HG03521 (cell line): Measurements from ENCODE around the gene NME4.
"Not testable (repeated sequence)": the region's sequence is repeated elsewhere in the genome, so short reads cannot be mapped to it uniquely, and the experiment has no call there.

ENCODE experiments used
- ATAC-seq: cut with Tn5 transposase; IDR thresholded peaks from one replicate; pipeline ENCODE4 v1.9.1; 2021; ENCODE audit warnings: mild to moderate bottlenecking, moderate library complexity; ENCODE audit not compliant: unreplicated experiment

NME4 gene

DNA sequence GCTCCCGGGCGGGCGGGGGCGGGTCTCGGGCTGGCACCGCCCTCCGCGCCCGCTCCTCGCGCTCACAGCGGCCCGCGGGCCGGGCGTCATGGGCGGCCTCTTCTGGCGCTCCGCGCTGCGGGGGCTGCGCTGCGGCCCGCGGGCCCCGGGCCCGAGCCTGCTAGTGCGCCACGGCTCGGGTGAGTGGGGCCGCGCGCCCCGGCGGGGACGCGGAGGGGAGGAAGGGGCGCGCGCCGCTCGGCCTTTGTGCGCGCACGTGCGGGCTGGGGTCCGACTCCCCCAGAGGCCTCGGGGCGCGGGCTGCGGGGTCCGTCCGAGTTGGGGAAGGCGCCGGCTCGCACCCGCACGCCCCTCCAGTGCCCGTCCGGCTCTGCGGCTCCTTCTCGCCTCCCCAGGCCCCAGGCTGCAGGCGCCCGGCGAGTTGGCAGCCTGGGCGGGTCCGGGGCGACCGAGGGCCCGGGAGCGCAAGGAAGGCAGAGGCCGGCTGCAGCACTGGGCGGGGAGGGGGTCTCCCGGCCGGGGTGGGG is at the start of gene NME4:
NME4 (plus strand) TSS at position 65 of the 527 bp plus-strand sequence; CDS start at position 89, 24 bp downstream.
- ATAC-seq: no peak

- ATAC-seq: no peak
These were observed 49.8 kb upstream of the NME4 start for GRCh38 chr16:347203-347602.

GRCh38 chr16:348495-348894 is 48.5 kb upstream of the NME4 start:
- not testable (repeated sequence) for ATAC-seq

DNA sequence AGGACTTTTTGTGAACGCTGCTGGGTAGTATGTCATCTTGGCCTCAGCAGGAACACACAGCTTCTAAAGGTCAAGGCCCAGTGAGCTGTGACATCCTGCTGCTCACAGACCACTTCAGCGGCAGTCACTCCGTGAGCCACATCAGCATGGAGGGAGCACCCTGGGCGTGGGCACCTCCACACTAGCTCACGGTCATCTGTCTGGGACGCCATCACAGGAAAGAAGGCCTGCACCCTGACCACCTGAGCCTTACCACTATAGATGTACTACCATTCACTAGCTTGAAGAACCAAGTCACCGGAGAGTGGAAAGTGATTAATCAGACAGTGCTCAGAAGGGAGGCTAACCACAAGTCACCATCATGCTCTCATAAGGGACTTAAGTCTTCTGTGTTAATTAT is 47.8 kb upstream of the NME4 start:
- no peak for ATAC-seq

- ATAC-seq: no peak
These were observed 46.8 kb upstream of the NME4 start for GRCh38 chr16:350203-350602.

GRCh38 chr16:351804-352520 is 45.0 kb upstream of the NME4 start:
- peak; percentile 27 for ATAC-seq

DNA sequence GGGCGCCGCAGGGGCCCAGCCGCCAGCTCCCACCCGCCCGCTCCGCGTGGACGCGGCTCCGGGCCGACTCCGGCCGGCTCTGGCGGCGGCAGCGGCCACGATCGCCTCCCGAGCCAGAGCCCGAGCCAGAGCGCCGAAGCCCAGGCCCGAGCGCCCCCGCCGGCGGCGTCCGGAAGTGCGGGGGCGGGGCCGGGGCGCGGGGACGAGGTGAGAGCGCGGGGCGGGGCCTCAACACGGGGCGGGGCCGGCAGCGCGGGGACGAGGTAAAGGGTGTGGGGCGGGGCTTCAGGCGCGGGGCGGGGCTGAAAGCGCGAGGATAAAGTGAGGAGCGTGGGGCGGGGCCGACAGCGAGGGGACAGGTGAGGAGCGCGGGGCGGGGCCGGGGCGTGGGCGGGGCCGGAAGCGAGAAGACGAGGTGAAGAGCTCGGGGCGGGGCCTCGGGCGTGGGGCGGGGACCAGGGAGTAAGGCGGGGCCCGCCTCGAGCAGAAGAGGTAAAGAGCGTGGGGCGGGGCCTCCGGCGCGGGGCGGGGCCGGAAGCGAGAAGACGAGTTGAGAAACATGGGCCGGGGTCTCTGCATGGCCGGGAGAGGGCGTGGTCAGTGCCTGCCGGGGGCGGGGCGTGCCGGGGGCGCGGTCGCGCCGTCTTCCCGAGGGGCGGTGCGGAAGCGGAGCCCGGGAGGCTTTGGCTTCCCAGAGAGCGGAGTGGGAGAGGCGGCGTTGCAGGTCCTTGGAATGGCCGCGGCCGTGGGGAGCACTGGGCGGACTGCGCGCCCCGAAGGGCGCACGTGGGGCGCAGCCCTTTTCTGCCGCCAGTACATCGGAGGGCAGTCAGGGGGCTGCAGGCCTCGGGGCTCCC is 44.2 kb upstream of the NME4 start, which contains the start of gene AXIN1:
AXIN1 (minus strand) TSS at position 177 of the 857 bp plus-strand sequence. CDS start 5,698 bp downstream, outside the sequence.
- peak; percentile 64 for ATAC-seq

DNA sequence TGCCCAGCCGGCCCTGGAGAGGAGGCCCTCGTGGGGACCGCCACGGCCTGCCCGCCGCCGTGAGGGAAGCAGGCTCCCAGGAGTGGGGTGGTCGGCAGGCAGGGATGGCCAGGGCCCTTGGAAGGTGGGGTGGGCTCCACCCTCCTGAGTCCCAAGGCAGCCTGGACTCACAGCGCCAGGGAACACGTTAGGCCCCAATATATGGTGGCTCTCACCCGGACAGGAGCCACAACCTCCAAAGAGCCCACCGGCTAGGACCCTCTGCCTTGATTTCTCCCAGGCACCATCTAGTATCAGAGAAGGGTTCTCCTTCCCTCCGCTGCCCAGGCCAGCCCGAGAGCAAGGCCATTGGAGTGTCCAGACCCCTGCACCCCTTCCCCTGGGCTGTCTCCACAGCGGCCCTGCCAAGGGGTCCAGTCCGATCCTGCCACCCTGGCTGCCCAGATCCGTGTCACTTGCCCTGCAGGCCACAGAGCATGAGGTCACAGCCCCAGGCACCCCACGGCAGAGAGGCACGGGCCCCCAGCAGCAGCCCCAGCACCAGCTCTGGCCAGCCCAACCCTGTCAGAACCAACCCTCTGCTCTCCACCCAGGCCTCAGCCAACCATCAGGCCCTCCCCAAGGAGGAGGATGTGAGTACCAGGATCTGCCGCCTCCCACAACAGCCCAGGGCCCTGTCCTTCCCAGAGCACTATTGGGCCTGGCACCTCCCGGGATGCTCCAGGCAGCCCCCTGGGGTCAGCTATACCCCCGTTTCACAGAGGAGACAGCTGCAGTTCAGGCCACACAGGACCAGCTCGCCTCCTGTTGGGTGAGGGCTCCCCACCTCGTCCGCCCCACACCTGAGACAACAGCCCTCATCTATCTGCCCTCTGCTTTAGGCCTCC is 43.4 kb upstream of the NME4 start:
- ATAC-seq: no peak

DNA sequence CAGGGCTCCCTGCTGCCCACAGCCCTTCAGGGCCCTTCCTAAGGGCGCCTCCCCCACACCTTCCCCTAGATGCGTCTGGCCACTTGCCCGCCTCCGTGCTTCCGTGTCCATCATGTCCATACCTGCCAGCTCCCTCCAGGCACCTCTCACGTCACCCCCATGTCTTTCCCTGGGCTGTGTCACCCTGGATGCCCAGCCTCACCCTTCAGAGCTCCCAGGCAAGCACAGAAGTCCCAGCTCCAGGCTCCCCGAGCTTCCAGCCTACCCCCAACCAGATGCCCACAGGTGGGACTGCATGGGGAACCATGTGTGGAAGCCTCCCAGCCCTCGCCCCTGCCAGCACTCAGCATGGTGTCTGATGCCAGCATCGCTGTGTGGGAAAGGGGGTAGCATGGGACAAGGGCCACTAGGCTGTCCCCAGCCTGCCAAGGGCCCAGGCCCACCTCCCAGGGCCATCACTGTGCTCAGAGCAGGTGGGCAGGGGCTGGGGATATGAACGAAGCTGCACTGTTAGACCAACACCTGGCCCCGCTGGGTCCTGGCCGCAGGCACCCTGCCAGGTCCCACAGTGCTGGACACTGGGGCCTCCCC is 42.6 kb upstream of the NME4 start:
- no peak for ATAC-seq

- ATAC-seq: no peak
These were observed 42.0 kb upstream of the NME4 start for GRCh38 chr16:354971-355461.

DNA sequence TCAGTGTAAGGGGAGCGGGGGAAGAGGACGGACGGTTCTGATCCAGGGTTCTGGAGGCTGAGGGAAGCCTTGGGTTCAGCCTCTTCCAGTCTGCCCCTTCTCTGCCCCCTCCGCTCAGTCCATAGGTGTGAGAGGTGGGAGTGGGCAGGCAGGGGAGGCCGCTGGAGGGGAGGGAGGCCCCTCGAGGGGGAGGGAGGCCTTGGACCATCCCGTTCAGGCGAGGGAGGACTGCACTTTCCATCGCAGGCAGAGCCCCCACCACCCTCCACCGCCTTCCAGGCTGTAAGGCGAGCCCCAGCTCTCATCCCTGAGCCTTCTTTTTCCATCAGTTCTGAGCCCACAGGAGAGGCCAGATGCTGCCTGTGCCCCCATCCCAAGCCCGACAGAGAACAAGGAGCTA is 40.3 kb upstream of the NME4 start:
- ATAC-seq: no peak

DNA sequence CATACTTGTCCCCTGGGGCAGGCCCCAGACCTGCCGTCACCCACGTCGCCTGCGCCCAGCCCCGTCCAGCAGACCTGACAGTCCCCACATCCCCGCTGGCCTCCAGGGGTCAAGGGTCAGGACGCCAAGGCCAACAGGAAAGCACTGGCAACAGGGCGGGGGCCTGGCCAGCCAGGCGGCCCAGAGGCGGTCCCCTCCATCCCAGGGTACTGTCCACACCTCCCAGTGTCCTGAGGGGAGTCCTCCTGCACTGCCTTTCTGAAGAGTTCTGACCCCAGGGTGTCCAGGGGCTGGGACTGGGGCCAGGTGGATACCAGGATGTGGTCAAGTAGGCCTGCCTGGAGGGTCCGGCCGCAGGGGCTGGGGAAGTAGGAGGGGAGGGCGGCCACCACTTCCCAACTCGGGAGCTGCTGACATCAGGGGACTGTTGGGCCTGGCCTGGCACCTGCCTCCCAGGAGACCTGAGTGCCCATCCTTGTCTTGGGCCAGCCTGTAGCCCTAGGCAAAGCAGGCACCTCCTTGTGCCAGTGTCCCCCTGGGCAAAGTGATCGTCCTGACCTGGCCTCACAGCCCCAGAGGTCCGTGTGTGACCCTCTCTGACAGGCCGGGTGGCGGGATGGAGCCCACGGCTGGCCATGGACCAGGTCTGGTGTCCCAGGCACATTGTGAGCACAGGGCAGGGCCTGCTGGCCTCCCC is 37.8 kb upstream of the NME4 start:
- no peak for ATAC-seq

- ATAC-seq: no peak
These were observed 36.9 kb upstream of the NME4 start for GRCh38 chr16:359871-360697.

DNA sequence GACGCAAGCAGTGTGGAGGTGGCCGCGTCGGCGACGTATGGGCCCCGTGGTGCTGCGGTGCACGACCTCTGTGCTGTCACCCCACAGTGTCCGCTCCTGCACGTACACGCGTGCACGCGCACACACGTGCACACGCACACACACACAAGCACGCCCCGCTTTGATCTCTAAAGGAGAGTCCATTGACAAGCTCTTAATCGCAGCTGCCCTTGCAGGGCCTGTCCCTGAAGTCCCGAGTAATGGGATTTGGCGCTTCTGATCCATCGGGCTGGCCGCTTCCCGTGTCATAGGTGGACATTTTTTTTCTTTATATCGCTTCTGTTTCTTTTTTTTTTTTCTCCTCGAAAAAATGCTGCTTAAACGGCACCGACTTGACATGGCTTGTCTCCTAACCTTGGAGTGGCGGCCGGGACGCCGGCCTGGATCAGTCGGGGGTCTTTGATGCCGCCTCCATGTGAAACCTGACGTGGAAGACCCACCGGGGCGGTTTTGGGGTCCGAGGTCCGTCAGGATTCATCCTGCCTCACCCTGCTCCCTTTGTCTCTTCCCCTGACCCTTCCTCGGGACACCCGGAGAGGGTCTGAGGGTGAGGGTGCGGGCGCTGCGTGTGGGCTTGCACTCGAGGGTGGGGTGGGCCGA is 36.2 kb upstream of the NME4 start:
- no peak for ATAC-seq

DNA sequence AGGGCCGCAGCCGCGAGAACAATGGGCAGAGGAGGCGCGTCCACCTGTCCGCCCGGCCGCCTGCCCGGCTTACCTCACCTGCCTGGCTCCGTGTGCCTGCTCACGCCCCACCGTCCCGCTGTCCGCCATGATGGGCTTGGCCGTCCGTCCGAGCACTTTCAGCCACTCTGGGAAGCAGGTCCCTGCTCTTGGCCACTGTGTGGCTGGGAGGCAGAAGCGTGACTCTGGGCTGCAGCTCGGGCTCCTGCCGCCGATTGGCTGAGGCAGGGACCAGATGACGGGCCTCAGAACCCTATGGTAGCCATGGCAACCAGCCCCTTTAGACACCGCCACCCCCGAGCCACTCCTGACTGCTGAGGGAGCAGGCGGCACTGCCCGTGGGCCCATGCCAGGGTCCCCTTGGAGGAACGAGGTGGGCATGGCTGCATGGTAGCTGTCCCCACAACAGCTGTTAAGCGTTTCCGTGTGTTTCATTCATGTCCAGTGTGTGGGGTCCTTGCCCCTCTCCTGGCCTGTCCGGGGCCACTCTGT is 35.6 kb upstream of the NME4 start:
- ATAC-seq: no peak

DNA sequence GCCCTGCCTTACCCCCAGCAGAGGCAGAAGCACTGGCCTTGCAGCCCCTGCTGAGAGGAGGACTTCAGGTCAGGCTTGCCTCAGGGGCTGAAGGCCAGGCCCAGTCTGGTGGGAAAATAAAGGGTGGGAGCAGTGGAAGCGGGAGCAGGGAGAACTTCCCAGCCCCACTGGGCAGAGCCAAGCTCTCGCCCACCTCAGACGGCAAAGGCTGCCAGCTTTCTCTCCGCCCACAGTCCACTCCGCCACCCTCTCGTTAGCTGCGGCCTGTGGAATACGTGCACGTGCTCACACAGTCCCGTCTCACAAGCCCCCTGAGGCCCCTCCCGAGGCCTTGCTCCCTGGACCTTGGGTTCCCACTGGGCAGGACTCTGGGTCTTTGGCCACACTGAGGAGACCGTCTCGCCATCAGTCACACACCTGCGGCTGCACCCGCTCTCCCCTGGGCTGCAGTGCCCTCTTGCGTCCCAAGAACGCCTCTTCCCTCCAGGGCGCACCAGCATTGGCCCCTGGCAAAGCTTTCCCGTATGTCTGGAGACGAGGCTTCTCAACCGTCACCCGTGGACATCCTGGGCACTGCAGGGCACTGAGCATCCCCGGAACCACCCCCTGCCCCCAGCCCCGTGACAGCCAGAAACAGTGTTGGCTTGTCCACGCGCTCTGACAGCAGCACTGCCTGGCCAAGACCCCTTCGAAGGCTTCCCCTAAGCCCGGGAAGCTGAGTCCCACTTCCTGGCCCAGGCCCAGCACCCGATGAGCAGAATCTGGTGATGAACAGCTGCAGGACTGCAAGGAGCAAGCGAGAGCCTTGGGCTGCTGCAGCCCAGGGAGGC is 34.9 kb upstream of the NME4 start:
- ATAC-seq: no peak

- ATAC-seq: not testable (repeated sequence)
These were observed 34.3 kb upstream of the NME4 start for GRCh38 chr16:362702-362999.
